CD8-positive, alpha-beta memory T cell (primary cell): Measurements from ENCODE around the gene TEAD4. TPM values are rescaled to one million over a fixed set of nuclear protein-coding genes. Genes with fewer than 3 reads are reported as not detected.

Experiments used
- polyA plus RNA-seq: library from polyadenylated mRNA; unstranded; fragments of 300-500 nt; fragmentation: Illumina TruSeq; gene quantifications from one replicate; pipeline ENCODE4 v1.2.3, GENCODE V29; 2021
- total RNA-seq, 2 experiments: library from RNA; stranded (reverse); gene quantifications; one replicate each; pipeline ENCODE4 v1.2.3, GENCODE V29; 2021

The TEAD4 gene
- total and polyA plus RNA-seq, 3 experiments from 2014 or later: 1.7 to 2.1 TPM; not detected in 1

Other genes with a start within 250 kb of the TEAD4 start
- gene FKBP4, start 164.4 kb upstream of the TEAD4 start, total RNA-seq: 100 to 1,000 TPM; 172 to 183 TPM
- gene FKBP4, start 164.4 kb upstream of the TEAD4 start, polyA plus RNA-seq: 35.1 TPM
- 10 to 100 TPM; 36.9 to 39.3 TPM for gene ITFG2, start 146.7 kb upstream of the TEAD4 start, total RNA-seq
- gene ITFG2, start 146.7 kb upstream of the TEAD4 start, polyA plus RNA-seq: 53.3 TPM
- not detected for gene NRIP2, start 124.4 kb upstream of the TEAD4 start, total RNA-seq
- 0.82 TPM for gene NRIP2, start 124.4 kb upstream of the TEAD4 start, polyA plus RNA-seq
- gene TEX52, start 102.4 kb upstream of the TEAD4 start, total RNA-seq: not detected
- gene TEX52, start 102.4 kb upstream of the TEAD4 start, polyA plus RNA-seq: not detected
- gene FOXM1, start 82.2 kb upstream of the TEAD4 start, total RNA-seq: 10 to 100 TPM; 66.2 to 67.5 TPM
- 0.15 TPM for gene FOXM1, start 82.2 kb upstream of the TEAD4 start, polyA plus RNA-seq
- gene RHNO1, start 82.2 kb upstream of the TEAD4 start, total RNA-seq: 10 to 100 TPM; 41.9 to 45.4 TPM
- gene RHNO1, start 82.2 kb upstream of the TEAD4 start, polyA plus RNA-seq: 60.0 TPM
- 1 to 10 TPM; 9.1 to 9.3 TPM for gene TULP3, start 68.5 kb upstream of the TEAD4 start, total RNA-seq
- 9.7 TPM for gene TULP3, start 68.5 kb upstream of the TEAD4 start, polyA plus RNA-seq
- under 1 TPM; 0.33 to 0.79 TPM for gene TSPAN9, start 118.0 kb downstream of the TEAD4 start, total RNA-seq
- not detected for gene TSPAN9, start 118.0 kb downstream of the TEAD4 start, polyA plus RNA-seq